Neural progenitor cell (in vitro differentiated cells): ENCODE results near the gene CEP85.

ENCODE experiments used
- EZH2 ChIP-seq: fragments of 200-600 bp; sonication (generic); IDR thresholded peaks from 2 replicates; pipeline ENCODE4 v1.6.1; 2017; ENCODE audit warnings: antibody characterized with exemption, mild to moderate bottlenecking, moderate library complexity
- TF ChIP-seq, protein P1 (sequence below): fragments of 200-600 bp; sonication (generic); IDR thresholded peaks from 2 replicates; pipeline ENCODE4 v1.5.1; 2017; ENCODE audit warnings: antibody characterized with exemption, mild to moderate bottlenecking

DNA sequence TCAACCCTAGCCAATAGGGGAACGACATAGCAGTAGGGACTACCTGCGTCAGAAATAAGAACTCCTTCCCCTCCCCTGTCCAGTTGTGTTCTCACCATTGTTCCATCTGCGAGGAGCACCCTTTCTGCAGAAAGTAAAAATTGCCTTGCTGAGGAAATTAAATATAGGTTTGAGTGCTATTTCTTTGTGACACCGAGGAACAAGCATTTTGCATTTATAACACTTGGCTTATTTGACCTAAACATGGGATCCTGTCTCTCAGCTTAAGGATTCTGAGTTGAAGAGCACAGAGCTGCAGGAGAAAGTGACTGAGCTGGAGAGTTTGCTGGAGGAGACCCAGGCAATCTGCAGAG lies 35.2 kb downstream of the CEP85 start:
- TF ChIP-seq, protein P1, sequence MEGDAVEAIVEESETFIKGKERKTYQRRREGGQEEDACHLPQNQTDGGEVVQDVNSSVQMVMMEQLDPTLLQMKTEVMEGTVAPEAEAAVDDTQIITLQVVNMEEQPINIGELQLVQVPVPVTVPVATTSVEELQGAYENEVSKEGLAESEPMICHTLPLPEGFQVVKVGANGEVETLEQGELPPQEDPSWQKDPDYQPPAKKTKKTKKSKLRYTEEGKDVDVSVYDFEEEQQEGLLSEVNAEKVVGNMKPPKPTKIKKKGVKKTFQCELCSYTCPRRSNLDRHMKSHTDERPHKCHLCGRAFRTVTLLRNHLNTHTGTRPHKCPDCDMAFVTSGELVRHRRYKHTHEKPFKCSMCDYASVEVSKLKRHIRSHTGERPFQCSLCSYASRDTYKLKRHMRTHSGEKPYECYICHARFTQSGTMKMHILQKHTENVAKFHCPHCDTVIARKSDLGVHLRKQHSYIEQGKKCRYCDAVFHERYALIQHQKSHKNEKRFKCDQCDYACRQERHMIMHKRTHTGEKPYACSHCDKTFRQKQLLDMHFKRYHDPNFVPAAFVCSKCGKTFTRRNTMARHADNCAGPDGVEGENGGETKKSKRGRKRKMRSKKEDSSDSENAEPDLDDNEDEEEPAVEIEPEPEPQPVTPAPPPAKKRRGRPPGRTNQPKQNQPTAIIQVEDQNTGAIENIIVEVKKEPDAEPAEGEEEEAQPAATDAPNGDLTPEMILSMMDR, result no peak
- no peak for TF ChIP-seq EZH2
